Fibroblast of skin of right biceps (primary cell): ENCODE results near the gene HIVEP2.
"Not testable (repeated sequence)": the region's sequence is repeated elsewhere in the genome, so short reads cannot be mapped to it uniquely, and the experiment has no call there.

Experiments
- DNase-seq: peaks from one replicate; pipeline ENCODE4 v3.0.0-alpha.2; 2013

HIVEP2 gene

GRCh38 chr6:142945049-142945445, at the start of gene HIVEP2:
Gene HIVEP2, minus strand, starts transcription at chr6:142945176. Its CDS starts 170,438 bp downstream, at chr6:142774738.
- DNase-seq: peak; percentile 89

- DNase-seq: no peak
These were observed 49.0 kb upstream of the HIVEP2 start for GRCh38 chr6:142993977-142994376.

DNA sequence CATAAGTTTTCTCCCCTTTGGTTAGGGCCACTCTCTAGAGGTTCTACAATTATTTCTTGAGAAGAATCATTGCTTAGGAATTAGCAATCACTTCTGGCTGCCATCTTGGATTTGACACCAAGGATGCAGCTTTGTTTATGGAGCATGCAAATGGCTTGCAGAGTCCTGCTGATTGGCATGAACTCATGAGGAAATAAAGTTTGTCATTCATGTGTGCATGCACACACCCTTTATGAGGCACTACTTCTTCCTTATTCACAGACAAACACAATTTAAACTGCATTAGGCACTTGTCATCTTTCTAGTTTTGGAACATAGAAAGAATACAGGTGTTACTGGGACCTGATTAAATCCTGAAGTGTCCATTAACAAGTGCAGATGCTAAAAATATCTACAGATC, 42.5 kb upstream of the HIVEP2 start:
- DNase-seq: no peak

- DNase-seq: peak; percentile 7
These were observed 40.3 kb upstream of the HIVEP2 start for GRCh38 chr6:142985281-142985680.

DNA sequence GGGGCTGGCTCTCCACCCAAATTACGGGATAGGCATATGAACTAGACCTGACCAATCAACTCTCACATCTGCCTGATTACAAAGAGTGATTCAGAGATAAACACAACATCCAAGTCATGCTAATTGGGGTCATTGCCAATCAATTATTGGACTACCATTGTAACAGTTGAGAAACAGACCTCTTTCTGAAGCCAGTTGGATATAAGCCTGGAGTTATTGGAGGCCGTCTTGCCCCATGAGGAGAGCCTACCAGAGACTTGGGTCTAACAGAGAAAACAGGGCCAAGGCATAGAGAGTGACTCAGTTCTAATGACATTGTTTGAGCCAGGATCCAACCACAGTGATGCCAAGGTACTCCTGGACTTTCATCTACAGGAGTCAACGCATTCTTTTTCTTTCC, 39.4 kb upstream of the HIVEP2 start:
- no peak for DNase-seq

DNA sequence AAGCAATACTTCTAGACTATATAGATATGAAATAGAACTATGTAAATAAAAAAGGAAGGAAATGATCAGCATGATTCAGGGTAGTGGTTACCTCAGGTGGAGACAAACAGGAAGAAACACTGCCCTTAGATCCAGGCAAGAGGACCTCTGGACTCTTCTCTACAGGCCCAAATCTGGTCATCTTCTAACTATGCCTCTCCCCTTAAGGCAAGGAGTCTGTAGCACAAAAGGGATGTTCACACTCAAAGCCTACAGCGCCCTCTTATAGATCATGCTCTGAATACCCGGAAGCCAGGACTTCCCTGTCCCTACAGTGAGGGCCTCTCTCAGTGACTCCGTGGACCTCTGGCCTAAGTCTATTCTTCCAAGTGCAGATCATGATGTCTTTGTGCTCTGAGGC, 30.4 kb upstream of the HIVEP2 start:
- no peak for DNase-seq

GRCh38 chr6:142970941-142971340, 26.0 kb upstream of the HIVEP2 start:
- DNase-seq: not testable (repeated sequence)

GRCh38 chr6:142968601-142969000, 23.6 kb upstream of the HIVEP2 start:
- DNase-seq: no peak

- DNase-seq: no peak
These were observed 21.3 kb upstream of the HIVEP2 start for GRCh38 chr6:142966294-142966693.

GRCh38 chr6:142965164-142965563, 20.2 kb upstream of the HIVEP2 start:
- DNase-seq: no peak

- DNase-seq: peak; percentile 55
These were observed 15.1 kb upstream of the HIVEP2 start for GRCh38 chr6:142960098-142960497.

DNA sequence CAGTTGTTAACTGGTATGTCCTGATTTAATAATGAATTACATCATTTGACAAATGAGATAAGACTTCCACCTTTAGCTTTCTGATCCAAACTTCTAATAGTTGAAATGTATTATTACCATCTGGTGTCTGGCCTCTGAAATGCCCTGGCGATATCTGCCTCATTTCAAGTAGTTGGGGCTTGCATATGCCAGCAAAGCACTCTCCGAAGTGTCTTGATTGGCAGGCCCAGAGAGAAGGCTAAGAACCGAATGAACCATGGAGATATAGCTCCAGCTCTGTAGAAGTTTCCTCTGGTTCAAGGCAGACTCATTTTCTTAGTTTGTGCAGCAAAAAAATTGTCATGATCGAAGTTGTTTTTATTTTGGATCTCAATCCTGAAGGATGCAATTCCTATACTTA, 13.4 kb upstream of the HIVEP2 start:
- DNase-seq: no peak

DNA sequence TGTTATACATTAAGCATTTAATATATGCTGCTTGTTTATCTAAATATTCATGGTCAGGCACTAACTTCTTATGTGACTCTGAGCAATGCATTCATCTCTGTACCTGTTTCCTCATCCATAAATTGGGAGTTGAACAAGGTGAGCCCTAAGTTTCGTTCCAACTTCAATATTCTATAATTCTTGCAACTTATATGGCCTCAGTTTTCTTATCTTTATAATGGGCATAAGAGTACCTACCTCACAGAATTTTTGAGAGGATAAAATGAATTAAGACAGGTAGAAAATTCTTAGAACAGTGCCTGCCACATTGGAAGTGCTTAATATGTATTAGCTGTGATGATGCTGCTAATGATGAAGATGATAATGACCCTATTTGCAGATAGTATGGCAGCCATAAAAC, 11.8 kb upstream of the HIVEP2 start:
- DNase-seq: no peak

- no peak for DNase-seq
These were observed 9.9 kb upstream of the HIVEP2 start for GRCh38 chr6:142954844-142955243.

DNA sequence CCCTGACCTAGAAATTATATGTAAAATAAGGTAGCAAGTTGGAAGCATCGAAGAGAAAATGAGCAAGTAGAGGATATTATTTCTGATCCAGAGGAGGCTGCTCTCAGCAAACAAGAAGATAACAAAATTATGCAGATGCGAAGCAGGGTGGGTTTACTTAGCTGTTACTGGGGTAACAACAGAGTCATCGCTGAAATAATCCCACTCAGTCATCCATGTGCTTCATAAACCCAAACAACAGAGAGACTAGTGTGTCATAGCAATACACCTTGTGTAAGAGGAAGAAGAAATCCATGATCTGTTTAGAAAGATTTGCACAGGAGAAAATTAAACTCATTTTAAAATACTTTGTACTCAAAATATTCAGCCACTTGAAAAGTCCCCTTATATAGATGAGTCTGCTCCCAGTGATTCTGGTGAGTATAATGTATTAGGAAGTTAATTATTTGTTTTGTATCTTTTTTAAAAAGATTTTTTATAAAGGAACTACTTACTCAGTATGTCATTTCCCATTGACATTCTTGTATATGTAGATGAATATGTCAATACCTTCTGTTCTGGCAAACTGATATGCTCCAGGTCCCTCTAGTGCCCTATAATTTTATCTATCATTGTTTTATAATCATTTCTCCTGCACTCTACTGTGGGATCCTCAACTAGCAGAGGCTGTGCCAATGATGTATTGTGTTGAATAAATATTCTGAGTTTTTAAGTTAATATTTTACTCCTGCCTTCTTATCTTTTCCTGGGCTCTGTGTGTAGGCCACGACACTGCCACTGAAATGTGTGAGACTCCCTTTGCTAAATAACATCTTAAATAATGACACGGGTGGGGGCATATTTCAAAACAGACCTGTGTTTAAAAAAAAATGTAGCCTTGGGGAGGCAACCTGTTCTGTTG, 8.6 kb upstream of the HIVEP2 start:
- no peak for DNase-seq

DNA sequence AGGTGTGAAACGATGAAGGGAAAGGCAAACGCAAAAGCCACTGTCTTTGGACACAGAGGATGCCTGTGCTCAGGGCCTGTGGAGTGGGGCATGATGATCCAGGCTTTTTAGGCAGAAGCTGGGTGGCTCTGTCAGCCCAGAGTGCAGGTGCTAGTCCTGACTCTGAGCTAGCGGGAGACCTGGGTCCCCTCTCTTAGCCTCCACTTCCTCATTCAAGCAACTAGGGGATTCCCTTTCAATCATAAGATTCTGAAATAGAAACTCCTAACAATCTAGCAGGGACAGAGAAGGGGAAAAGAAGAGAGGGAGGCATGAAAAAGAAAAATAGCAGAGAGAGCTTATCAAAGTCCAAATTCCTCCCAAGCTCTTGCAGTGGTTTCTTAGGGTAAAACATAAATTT, 7.6 kb upstream of the HIVEP2 start:
- DNase-seq: no peak

DNA sequence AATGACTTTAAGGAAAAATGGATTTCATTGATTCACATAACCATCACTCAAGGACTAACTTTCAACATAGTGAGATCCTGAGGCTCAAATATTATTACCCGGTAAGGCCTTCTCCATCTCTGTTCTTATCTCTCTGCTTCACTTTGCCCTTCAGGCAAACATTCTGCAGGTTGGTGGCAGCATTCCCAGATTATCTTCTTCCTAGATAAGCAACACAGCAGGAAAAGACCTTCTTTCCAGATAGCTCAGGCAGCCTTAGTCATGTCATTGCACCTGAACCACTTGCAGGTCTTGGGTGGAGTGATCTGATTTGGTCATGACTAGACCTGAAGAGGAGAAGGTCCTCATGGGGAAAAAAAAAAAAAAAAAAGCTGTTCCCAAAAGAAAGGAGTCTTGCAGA, 5.3 kb upstream of the HIVEP2 start:
- DNase-seq: no peak

DNA sequence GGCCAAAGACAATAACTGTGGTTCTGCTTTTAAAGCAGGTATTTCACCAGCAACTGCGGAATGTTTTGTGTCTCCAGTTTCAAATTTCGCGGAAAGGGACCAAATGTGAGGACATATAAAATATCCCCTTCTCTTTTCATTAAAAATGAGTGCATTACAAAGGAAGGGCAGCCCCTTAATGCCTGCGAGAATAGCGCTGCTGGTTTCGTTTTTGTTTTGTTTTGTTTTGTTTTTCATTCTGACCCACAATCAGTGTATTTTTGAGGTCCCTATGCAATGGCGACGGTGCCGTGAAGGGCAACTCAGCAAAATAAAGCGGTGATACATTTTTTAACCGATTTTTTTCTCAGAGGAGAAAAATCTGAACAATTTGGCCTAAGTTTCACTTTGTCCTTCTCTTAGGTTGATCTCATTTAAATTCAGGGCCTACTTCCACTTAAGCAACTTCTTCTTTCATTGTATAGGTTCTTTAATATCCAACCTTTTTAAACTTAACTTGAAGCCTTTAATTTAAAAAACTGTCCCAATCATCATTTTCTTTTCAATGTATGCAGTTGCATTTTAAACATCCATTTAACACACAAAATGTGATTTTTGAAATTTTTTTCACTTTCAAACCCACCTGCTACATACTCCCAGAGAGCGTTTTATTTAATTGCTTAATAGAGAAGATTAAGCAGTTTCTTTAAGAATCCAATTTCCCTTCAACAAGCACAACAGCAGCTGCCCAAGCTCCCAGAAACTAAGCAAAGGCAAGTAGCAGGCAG, 2.9 kb upstream of the HIVEP2 start:
- DNase-seq: no peak

GRCh38 chr6:142946924-142947713, 2.1 kb upstream of the HIVEP2 start:
- peak; percentile 50 for DNase-seq

GRCh38 chr6:142946181-142946923, 1.4 kb upstream of the HIVEP2 start:
- peak; percentile 99 for DNase-seq

DNA sequence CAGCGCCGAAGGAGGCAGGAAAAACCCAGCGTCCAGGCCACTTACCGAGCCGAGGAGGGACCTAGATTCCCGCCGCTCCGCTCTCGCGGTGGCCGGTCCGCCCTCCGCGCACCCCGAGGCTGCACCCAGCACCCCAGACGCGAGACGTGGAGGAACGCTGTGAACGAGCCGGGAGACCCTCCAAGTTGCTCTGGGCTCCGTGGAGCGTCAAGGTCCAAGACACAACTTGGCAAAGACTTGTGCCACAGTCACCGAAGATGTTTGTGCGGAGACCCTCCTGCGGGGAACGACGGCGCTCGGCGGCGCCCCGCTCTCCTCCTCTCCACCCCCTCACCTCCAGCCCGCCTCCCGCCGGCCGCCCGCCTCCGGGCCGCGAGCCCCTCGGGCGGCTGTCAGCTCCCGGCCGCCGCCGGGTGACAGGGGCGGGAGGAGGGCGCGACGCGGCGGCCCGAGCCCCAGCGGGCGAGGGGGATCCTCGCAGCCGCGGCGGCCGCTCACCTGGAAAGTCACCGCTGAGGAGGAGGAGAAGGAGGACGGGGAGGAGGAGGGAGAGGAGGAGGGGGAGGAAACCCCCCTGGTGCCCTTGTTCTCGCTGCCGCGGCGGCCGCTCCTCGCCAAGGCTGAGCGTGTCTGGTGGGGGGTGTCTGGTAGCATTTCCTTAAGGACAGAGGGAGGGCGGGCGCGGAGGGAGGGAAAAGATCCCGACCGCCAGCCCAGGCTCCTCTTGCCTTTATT, 637 bp upstream of the HIVEP2 start:
- DNase-seq: peak; percentile 38
